Progenitor cell of endocrine pancreas (in vitro differentiated cells): ENCODE results near the gene PDHX. TPM values are rescaled to one million over a fixed set of nuclear protein-coding genes. Genes with fewer than 3 reads are reported as not detected.

ENCODE experiments used
- DNase-seq: peaks from one replicate; pipeline ENCODE4 v3.0.0; 2021; ENCODE audit warnings: low spot score; ENCODE audit not compliant: unreplicated experiment
- H3K27ac Mint-ChIP-seq: 2 replicates; pipeline ENCODE4 v1.8.0; 2021; ENCODE audit warnings: mild to moderate bottlenecking, moderate library complexity, mixed read lengths
- H3K27me3 Mint-ChIP-seq: 2 replicates; pipeline ENCODE4 v1.8.0; 2021; ENCODE audit warnings: mixed read lengths
- H3K36me3 Mint-ChIP-seq: 2 replicates; pipeline ENCODE4 v1.8.0; 2022; ENCODE audit warnings: mixed read lengths; ENCODE audit not compliant: insufficient read depth
- H3K4me1 Mint-ChIP-seq: 2 replicates; pipeline ENCODE4 v1.8.0; 2021; ENCODE audit warnings: low read depth, mixed read lengths
- H3K4me3 Mint-ChIP-seq: 2 replicates; pipeline ENCODE4 v1.8.0; 2021; ENCODE audit warnings: low read depth, mild to moderate bottlenecking, moderate library complexity, mixed read lengths
- H3K9me3 Mint-ChIP-seq: 2 replicates; pipeline ENCODE4 v1.8.0; 2021; ENCODE audit warnings: low read depth, mixed read lengths
- total RNA-seq: library from RNA; stranded (reverse); gene quantifications from 2 replicates; pipeline ENCODE4 v1.2.1, GENCODE V29; 2021
- TF ChIP-seq, protein P1 (sequence below): fragments of 200-600 bp; sonication (generic); IDR thresholded peaks from one replicate; pipeline ENCODE4 v1.5.0; 2021; ENCODE audit warnings: antibody characterized with exemption, mild to moderate bottlenecking; ENCODE audit not compliant: unreplicated experiment

PDHX gene
- total RNA-seq, 1 donor from 2014 or later = 39.9 TPM

DNA sequence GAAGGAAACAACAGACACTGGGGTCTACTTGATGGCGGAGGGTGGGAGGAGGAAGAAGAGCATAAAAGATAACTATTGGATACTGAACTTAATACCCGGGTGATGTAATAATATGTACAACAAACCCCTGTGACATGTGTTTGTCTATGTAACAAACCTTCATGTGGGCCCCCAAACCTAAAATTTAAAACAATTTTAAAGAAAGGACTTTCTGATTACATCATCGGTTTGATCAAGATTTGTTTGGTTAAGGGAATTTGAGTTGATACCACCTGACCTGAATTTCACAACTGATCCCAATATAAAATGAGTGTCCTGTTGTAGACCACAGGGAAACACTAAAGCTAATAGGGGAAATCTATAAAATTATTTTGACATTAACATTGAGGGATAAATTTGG lies 34.5 kb upstream of the PDHX start:
- DNase-seq = no peak
- no peak overlapping the region for H3K4me3 Mint-ChIP-seq
- peaks cover 30% of the 10 kb centered on the region for H3K36me3 Mint-ChIP-seq
- H3K27me3 Mint-ChIP-seq = no peaks in the 10 kb centered on the region
- TF ChIP-seq, protein P1, sequence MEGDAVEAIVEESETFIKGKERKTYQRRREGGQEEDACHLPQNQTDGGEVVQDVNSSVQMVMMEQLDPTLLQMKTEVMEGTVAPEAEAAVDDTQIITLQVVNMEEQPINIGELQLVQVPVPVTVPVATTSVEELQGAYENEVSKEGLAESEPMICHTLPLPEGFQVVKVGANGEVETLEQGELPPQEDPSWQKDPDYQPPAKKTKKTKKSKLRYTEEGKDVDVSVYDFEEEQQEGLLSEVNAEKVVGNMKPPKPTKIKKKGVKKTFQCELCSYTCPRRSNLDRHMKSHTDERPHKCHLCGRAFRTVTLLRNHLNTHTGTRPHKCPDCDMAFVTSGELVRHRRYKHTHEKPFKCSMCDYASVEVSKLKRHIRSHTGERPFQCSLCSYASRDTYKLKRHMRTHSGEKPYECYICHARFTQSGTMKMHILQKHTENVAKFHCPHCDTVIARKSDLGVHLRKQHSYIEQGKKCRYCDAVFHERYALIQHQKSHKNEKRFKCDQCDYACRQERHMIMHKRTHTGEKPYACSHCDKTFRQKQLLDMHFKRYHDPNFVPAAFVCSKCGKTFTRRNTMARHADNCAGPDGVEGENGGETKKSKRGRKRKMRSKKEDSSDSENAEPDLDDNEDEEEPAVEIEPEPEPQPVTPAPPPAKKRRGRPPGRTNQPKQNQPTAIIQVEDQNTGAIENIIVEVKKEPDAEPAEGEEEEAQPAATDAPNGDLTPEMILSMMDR = no peak
- peaks cover under 1% of the 10 kb centered on the region for H3K4me1 Mint-ChIP-seq
- H3K27ac Mint-ChIP-seq = no peak overlapping the region
- peaks cover 3% of the 10 kb centered on the region for H3K9me3 Mint-ChIP-seq

GRCh38 chr11:34886609-34887008 lies 29.8 kb upstream of the PDHX start:
- peaks cover 2% of the 10 kb centered on the region for H3K9me3 Mint-ChIP-seq
- H3K4me1 Mint-ChIP-seq = peaks cover 9% of the 10 kb centered on the region
- no peak for DNase-seq
- H3K4me3 Mint-ChIP-seq = no peak overlapping the region
- H3K27ac Mint-ChIP-seq = no peak overlapping the region
- H3K36me3 Mint-ChIP-seq = peaks cover 24% of the 10 kb centered on the region
- TF ChIP-seq, protein P1 = no peak
- no peaks in the 10 kb centered on the region for H3K27me3 Mint-ChIP-seq

DNA sequence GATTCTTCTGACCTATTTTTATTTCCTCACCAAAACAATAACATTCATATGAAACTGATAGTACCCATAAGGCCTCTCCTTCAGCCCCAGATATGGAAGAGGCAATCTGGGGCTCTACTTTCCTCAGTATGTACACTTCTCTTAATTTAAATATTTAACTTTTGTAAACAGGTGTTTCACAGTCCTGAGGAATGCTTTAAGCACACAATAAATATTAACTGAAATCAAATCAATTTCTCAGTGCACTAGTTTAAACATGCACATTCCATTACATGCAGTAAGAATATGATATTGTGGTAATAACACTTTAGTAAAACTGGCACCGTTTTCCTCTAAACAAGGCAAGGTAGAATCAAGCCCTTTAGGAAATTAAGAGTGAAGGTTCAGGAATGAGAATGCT lies 29.2 kb upstream of the PDHX start:
- no peak overlapping the region for H3K4me3 Mint-ChIP-seq
- no peaks in the 10 kb centered on the region for H3K27me3 Mint-ChIP-seq
- H3K27ac Mint-ChIP-seq = peak overlapping the region; percentile 19
- H3K9me3 Mint-ChIP-seq = no peaks in the 10 kb centered on the region
- H3K4me1 Mint-ChIP-seq = peaks cover 9% of the 10 kb centered on the region
- peaks cover 19% of the 10 kb centered on the region for H3K36me3 Mint-ChIP-seq
- DNase-seq = no peak
- TF ChIP-seq, protein P1 = no peak

DNA sequence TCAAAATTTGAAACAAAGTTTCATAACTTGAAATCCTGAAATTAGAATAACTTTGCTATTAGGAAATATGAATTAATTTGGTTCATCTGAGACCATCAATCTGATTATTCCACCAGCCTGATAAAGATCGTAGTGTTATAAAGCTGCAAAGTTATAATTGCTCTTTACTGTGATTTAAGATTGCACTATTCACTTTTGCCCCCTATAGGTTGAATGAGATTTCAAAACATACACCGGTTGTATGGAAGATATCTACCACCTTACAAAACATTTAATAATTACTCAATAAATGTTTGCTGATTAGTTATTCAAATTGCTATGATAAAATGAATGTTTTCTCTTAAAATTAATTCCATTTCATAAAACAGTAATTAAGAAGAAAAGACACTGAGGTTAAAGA lies 26.3 kb upstream of the PDHX start:
- TF ChIP-seq, protein P1 = peak; percentile 49
- peaks cover 9% of the 10 kb centered on the region for H3K36me3 Mint-ChIP-seq
- no peak overlapping the region for H3K27ac Mint-ChIP-seq
- H3K4me1 Mint-ChIP-seq = peaks cover 9% of the 10 kb centered on the region
- H3K9me3 Mint-ChIP-seq = no peaks in the 10 kb centered on the region
- DNase-seq = no peak
- no peak overlapping the region for H3K4me3 Mint-ChIP-seq
- H3K27me3 Mint-ChIP-seq = no peaks in the 10 kb centered on the region

GRCh38 chr11:34890812-34891211 lies 25.6 kb upstream of the PDHX start:
- no peak for DNase-seq
- peaks cover 8% of the 10 kb centered on the region for H3K36me3 Mint-ChIP-seq
- peaks cover 9% of the 10 kb centered on the region for H3K4me1 Mint-ChIP-seq
- no peak overlapping the region for H3K27ac Mint-ChIP-seq
- TF ChIP-seq, protein P1 = peak; percentile 61
- H3K9me3 Mint-ChIP-seq = no peaks in the 10 kb centered on the region
- no peaks in the 10 kb centered on the region for H3K27me3 Mint-ChIP-seq
- H3K4me3 Mint-ChIP-seq = no peak overlapping the region
